ENCODE results near the gene GNB3. TPM values are rescaled to one million over a fixed set of nuclear protein-coding genes. Genes with fewer than 3 reads are reported as not detected.
"Not testable (repeated sequence)": the region's sequence is repeated elsewhere in the genome, so short reads cannot be mapped to it uniquely, and the experiment has no call there.

Gene GNB3
- total and polyA plus RNA-seq, 9 donors, result 0.34 to 15.0 (median 10.1) TPM

DNA sequence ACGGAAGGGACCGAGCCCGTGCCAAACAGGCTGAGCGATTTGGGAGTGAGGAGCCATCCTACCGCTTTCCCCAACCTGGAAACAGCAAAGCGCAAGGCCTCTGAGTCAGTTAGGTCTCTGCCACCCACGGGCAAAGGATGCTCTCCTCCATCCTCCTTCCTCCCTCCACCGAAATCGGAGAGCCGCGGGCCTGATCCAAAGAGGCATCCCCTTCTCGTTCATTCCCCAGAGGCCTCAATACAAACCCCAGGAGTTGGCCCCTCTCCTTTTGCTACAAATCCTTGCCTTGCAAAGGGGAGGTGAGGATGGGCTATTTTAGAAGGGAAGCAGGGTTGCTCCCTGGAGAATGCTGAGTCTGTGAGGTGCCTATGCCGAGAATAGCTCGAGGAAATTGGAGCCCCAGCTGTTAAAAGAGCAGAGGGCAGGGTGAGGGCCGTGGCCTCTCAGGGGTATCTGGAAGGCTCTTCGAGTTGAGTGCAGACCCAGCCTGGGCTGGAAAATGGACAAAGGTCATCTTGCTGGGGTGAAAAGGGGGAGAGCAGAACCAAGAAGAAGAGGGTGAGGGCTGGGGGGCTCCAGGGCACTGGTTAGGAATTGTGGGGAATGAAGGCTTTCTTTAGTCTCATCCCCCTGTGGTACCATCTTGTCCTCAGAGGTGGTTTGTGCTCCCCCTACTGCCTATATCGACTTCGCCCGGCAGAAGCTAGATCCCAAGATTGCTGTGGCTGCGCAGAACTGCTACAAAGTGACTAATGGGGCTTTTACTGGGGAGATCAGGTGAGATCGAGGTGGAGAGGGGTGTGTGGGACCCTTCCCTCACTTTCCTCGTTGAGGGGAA lies 27.7 kb downstream of the GNB3 start:
- no peaks in the 10 kb centered on the region for H3K4me1 ChIP-seq (ENCODE audit: insufficient read depth)
- peak overlapping the region; percentile 83 for H3K4me3 ChIP-seq
- intact Hi-C loops (cut with DNase I), result loop anchor here (5.0 to 10.0 kb wide), 2 partner anchors 96 to 99 kb away; no protein-coding TSS in a partner anchor
- no peaks in the 10 kb centered on the region for H3K9me3 ChIP-seq
- TF ChIP-seq EP300 (IDR thresholded peaks at IDR 0.05), result no peak
- TF ChIP-seq, protein P1, sequence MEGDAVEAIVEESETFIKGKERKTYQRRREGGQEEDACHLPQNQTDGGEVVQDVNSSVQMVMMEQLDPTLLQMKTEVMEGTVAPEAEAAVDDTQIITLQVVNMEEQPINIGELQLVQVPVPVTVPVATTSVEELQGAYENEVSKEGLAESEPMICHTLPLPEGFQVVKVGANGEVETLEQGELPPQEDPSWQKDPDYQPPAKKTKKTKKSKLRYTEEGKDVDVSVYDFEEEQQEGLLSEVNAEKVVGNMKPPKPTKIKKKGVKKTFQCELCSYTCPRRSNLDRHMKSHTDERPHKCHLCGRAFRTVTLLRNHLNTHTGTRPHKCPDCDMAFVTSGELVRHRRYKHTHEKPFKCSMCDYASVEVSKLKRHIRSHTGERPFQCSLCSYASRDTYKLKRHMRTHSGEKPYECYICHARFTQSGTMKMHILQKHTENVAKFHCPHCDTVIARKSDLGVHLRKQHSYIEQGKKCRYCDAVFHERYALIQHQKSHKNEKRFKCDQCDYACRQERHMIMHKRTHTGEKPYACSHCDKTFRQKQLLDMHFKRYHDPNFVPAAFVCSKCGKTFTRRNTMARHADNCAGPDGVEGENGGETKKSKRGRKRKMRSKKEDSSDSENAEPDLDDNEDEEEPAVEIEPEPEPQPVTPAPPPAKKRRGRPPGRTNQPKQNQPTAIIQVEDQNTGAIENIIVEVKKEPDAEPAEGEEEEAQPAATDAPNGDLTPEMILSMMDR (IDR thresholded peaks at IDR 0.05), result no peak
- TF ChIP-seq POLR2A (IDR thresholded peaks at IDR 0.05), result no peak
- H3K36me3 ChIP-seq, result no peaks in the 10 kb centered on the region
- H3K27me3 ChIP-seq, result no peaks in the 10 kb centered on the region
- H3K27ac ChIP-seq, result peak overlapping the region; percentile 73 to 90
- DNase-seq, result no peak
- WGBS, 3 donors, result 6 to 9% (median 7%) methylated on average over 22 of the region's 22 CpGs

DNA sequence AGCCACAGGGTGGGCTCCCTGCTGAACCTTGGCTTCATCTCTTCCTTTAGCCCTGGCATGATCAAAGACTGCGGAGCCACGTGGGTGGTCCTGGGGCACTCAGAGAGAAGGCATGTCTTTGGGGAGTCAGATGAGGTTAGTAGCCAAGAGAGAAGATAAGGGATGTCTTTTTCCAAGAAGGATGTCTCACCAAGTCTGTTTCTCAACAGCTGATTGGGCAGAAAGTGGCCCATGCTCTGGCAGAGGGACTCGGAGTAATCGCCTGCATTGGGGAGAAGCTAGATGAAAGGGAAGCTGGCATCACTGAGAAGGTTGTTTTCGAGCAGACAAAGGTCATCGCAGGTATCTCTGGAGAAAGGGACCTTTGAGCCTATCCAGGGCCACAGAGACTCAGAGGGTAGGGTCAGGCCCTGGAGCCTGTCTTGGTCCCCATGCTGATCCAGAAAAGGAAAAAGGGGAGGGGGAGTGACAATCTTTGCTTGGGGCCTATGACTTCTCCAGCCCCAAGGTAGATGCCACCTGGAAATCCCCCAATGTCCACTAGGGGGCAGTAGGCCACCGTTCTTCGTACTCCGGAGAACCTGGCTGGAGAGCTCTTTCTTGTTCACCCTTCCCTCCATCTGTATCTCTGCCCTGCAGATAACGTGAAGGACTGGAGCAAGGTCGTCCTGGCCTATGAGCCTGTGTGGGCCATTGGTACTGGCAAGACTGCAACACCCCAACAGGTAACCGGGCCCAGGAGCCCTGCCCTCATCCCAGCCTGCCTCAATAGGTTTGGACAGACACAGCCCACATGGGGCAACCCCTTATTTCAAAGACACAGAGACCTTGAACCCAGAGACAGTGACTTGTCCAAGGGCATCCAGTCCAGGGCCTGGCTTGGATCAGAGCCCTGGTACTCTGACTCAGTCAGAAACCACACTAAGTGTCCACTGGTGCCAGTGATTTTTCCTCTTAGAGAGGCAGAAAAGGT lies 28.6 kb downstream of the GNB3 start:
- Histone ChIP-seq H3K4me3 (peak overlapping the region; percentile 83), H3K27ac (no peak overlapping the region), H3K4me1 (ENCODE audit: insufficient read depth) (no peaks in the 10 kb centered on the region), H3K36me3 (no peaks in the 10 kb centered on the region), H3K27me3 (no peaks in the 10 kb centered on the region), H3K9me3 (no peaks in the 10 kb centered on the region)
- TF ChIP-seq, protein P1 (IDR thresholded peaks at IDR 0.05), result peak; percentile 82 to 87 (median 85)
- peak; percentile 13 for TF ChIP-seq POLR2A (IDR thresholded peaks at IDR 0.05)
- no peak for TF ChIP-seq EP300 (IDR thresholded peaks at IDR 0.05)
- peak; percentile 70 to 88 (median 83) for DNase-seq
- 16 to 22% (median 20%) methylated on average over 12 of the region's 12 CpGs for WGBS, 3 donors
- intact Hi-C loops (cut with DNase I), result loop anchor here (5.0 to 10.0 kb wide), 3 partner anchors 58 to 98 kb away; partner anchors contain the start of gene ATN1 (in 1 of the 4)

DNA sequence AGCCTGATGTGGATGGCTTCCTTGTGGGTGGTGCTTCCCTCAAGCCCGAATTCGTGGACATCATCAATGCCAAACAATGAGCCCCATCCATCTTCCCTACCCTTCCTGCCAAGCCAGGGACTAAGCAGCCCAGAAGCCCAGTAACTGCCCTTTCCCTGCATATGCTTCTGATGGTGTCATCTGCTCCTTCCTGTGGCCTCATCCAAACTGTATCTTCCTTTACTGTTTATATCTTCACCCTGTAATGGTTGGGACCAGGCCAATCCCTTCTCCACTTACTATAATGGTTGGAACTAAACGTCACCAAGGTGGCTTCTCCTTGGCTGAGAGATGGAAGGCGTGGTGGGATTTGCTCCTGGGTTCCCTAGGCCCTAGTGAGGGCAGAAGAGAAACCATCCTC lies 29.6 kb downstream of the GNB3 start:
- WGBS, 3 donors, result 53 to 61% (median 53%) methylated on average over 4 of the region's 4 CpGs
- H3K9me3 ChIP-seq; DNase-seq; H3K4me3 ChIP-seq; H3K4me1 ChIP-seq (ENCODE audit: insufficient read depth); H3K27me3 ChIP-seq; H3K36me3 ChIP-seq; H3K27ac ChIP-seq: not testable (repeated sequence)
- intact Hi-C loops (cut with DNase I), result loop anchor here in 1 of 4 donors (5.0 kb wide), 1 partner anchor 57 kb away; the partner anchor contains the start of gene ATN1

DNA sequence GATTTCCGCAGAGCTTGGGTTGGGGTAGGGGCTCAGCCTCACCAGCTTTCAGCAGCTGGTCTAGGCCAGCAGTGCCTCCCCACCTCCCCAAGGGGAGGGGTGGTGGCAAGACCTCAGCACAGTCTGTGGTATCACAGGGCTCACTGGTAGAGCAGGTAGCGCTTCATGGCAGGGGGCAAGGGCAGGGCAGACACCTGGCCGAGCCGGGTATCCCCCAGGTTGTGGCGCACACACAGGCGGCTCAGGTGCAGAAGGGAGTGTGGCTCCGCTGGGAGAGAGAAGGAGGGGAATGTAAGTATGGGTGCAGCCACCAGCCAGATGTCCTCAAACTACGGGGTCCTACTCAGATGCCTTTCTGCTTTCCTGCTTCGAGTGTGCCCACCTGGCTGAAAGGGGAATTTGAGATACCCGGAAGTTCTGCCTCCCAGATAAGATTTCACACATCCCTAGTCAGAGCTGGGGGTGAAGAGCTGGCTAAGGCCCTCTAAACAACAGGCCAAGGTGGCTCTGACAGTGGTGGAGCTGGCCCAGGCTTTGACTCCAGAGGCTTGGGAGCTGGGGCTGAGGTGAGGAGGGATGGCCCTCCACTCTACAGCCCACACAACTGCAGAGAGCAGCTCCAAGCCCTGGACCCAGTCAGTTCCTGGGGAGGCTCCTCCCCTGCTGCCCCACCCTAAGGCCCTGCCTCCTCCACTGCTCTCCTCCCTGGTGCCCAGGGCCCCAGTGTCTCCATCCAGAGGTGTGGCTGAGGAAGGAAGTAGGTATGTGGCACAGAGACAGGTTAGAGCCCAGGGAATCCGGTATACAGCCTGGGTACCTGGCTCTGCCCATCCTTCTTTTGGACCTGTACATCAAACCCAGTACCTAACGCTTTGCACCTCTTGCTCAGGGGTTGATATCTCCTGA lies 30.6 kb downstream of the GNB3 start:
- Histone ChIP-seq H3K27me3 (no peaks in the 10 kb centered on the region), H3K9me3 (no peaks in the 10 kb centered on the region), H3K36me3 (no peaks in the 10 kb centered on the region), H3K4me1 (ENCODE audit: insufficient read depth) (no peaks in the 10 kb centered on the region), H3K4me3 (no peak overlapping the region), H3K27ac (no peak overlapping the region)
- no peak for TF ChIP-seq POLR2A (IDR thresholded peaks at IDR 0.05)
- TF ChIP-seq, protein P1 (IDR thresholded peaks at IDR 0.05), result no peak
- no peak for TF ChIP-seq EP300 (IDR thresholded peaks at IDR 0.05)
- WGBS, 3 donors, result 65 to 68% (median 67%) methylated on average over 11 to 12 of the region's 12 CpGs
- intact Hi-C loops (cut with DNase I), result loop anchor here in 1 of 4 donors (5.0 kb wide), 1 partner anchor 56 kb away; the partner anchor contains the start of gene ATN1
- DNase-seq, result no peak

Data from ovary (tissue), 9 donors.